ENCODE results near the gene PRKAB2.
"Not testable (repeated sequence)": the region's sequence is repeated elsewhere in the genome, so short reads cannot be mapped to it uniquely, and the experiment has no call there.

PRKAB2 gene

DNA sequence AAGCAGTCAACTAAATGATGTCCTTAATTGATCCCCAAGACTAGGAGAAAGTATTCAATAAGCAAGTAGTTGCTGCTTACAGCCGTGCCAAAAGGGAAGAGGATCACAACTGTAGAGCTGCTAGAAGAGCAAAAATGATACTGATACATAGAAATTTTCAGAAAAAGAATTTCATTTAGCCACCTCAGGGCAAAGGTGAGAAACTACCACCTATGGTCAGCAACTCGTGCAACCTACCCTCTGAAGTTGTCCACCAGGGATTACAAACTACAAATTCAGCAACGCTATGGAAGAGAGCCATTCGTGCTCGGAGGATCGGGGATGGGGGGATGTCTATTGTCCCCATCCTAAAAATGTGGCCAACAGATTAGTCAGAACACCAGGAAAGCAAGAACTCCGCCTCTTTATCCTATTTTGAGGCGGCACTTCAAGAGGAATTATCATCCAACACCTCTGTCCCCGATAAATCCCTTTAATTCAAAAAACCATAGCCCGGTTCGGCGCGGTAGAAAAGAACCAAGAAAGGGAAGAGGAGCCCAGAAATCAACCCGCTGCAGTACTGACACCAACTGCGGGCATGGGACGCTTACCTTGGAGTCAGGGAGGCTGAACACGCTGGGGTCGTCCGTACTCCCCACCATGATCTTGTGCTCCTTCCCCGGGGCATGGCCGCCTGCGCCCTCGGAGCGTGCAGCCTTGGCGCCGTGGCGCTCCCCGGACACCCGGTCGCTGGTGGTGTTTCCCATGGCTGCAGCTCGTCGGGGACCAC lies 687 bp downstream of the PRKAB2 start:
- DNase-seq, result no peak

DNA sequence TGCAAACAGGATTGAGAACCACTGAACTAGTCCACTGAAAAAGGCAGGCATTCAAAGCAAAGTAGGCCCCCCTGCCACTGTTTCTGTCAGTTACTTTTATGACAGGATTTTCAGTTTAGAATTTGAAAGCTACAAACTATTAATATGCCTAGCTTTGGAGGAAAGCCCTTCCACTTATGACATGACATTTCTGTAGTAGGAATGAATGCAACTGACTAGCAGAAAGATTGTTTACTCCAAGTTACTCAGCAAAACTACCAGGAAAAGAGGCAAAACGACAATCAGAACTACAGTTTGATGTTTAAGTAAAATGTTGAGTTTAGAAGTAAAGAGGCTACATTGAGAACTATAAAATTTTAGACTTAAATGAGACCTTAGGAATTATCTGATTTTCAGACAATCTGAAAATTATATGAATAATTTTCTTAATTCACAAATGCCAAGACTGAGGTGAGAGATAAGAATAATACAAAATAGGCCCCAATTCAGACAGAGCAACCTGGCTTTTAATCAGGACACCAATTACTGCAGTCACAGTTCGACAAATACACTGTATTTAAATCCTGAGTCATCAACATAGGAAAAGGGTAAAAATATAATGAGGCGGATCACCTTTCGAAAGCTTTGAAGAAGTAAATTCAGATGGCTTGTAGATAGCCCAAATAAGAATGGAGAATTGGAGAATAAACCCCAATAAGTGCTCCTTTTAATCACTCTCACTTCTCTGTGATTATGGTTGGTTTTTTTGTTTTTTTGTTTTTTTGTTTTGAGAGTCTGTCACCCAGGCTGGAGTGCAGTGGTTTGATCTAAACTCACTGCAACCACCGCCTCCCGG lies 2.2 kb downstream of the PRKAB2 start:
- no peak for DNase-seq

DNA sequence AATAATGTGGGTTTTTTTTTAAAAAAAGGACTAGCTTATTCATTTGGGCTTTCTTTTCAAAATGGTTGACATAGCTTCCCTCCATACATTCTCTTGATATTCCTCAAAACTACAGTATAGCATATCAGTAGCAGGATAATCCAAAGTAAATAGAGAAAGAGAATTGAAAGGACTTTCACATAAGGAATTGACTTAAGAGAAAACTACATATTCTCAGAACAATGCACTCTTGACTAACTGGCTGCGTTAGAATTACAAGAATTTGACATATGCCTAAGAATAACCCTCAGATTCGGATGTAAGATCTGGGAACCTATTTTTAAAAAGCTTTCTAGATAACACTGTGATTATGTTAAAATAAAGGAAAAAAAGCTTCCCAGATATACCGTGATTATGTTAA lies 3.1 kb downstream of the PRKAB2 start:
- DNase-seq, result no peak

DNA sequence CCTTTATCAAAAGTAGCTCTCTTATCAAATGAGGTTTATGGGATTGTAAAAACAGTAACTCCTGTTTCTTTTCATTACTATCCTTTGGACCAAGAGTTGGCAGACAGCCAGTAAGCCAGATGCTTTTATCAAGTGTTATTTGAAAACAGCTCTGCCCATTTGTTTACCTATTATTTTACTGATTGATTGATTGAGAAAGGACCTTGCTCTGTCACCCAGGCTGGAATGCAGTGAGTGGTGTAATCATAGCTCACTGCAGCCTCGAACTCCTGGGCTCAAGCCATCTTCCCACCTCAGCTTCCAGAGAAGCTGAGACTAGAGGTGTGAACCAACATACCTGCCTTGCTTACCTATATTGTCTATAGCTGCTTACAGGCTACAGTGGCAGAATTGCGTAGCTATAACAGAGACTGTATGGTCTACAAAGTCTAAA lies 3.6 kb downstream of the PRKAB2 start:
- peak; percentile 27 for DNase-seq

DNA sequence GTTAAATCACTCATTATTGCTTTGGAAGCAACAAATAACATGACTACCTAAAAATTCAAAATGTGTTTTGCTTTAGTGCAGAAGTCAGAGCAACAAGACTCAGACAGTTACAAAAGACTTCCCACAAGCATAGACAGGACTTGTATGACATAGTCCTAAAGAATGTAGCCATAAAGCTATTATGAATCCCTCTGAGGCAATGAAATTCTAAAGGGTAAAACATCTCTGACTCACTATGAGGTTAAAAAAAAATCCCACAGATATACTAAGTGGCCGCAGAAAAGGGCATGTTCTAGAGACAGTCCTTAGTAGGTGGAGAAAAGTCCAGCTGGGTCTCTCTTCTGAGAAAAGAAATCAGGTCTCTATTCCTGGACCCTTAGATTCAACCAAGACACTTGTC lies 4.9 kb downstream of the PRKAB2 start:
- no peak for DNase-seq

DNA sequence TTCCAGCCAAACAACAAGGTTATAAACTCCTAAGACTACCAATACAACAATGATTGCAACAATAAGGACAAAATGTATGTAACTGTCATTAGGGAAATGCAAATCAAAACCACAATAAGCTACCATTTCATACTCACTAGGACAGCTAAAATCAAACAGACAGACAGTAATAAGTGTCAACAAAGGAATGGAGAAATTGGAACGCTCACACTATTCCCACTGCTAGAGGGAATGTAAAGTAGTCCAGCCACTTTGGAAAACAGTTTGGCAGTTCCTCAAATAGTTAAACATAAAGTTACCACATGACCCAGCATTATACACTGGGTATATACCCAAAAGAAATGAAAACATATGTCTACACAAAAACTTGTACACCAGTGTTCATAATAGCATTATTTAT lies 9.3 kb downstream of the PRKAB2 start:
- no peak for DNase-seq

DNA sequence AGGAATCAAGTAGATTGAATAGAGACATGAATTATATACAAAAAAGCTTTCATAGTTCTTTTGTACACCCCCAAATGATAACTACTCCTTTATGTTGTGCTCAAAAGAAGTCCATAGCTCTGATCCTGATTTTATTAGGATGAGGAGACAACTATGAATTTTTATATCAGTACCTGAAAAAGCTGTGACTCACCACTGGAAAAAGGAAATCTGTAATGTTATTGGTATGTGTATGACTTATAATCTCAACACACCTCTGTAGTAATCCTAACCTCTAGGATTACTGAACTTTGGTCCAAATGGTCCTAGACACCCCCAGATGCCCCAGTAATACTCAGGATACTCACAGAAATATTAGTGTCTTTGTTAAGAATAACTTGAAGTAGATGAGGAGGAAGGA lies 10.2 kb downstream of the PRKAB2 start:
- DNase-seq, result no peak

- not testable (repeated sequence) for DNase-seq
These were observed 15.2 kb downstream of the PRKAB2 start for GRCh38 chr1:147157116-147157515.

GRCh38 chr1:147156642-147157041 lies 15.6 kb downstream of the PRKAB2 start:
- DNase-seq, result no peak

- DNase-seq, result no peak
These were observed 19.5 kb downstream of the PRKAB2 start for GRCh38 chr1:147152772-147153171.

DNA sequence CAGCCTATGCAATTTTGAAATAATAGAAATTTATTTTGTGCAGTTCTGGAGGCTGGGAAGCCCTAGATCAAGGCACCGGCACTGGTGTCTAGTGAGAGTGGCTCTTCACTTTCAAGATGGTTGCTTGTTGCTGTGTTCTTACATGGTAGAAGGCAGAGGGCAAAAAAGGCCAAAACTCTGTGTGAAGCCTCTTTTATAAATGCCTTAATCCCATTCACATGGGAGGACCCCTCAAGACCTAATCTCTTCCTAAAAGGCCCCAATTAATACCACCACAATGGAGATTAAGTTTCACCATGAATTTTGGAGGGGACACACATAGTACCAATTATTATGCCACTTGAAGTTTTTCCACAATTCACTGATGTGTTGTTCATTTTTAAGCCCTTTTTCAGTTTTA lies 21.0 kb downstream of the PRKAB2 start:
- DNase-seq, result no peak

GRCh38 chr1:147142886-147143285 lies 29.4 kb downstream of the PRKAB2 start:
- no peak for DNase-seq

GRCh38 chr1:147130721-147131120 lies 41.5 kb downstream of the PRKAB2 start:
- not testable (repeated sequence) for DNase-seq

GRCh38 chr1:147129116-147129873 lies 43.0 kb downstream of the PRKAB2 start:
- DNase-seq, result no peak

- DNase-seq, result no peak
These were observed 48.0 kb downstream of the PRKAB2 start for GRCh38 chr1:147124266-147124665.

- DNase-seq, result no peak
These were observed 55.2 kb downstream of the PRKAB2 start for GRCh38 chr1:147117109-147117508.

DNA sequence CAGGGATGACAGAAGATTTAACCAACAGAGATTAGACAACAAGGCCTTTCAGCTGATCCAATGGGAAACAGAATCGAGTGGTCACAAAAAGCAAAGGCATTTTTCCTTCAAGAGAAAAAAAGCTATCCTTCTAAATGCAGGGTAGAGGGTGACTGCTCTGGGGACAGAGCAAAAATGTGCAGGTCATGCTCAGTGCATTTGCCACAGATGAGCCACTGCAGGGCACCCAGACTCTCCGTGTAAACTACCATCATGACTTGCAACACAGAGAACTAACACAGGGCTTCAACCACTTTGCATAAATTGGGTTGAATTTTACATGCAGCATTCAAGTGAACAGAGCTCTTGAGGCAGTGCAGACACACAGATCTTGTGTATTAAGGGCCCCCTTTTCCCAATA lies 56.8 kb downstream of the PRKAB2 start:
- DNase-seq, result no peak

DNA sequence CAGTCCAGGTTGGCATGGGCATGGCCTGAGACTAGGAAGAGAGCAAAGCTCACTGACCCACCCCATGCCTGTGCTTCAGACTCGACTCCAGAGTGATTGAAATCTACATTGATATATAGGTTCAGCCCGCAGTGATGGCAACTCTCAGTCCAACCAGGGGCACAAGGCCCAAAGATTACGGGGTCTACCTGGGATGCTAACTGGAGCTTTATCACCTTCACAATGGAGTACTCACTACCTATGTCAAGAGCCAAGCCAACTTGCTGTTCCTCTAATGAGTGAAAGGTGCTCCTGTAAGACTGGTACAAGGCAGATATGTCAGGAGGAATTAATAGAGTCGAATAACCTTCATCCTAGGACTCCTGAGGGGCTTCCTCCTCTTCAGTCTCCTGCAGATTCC lies 57.2 kb downstream of the PRKAB2 start:
- DNase-seq, result not testable (repeated sequence)

DNA sequence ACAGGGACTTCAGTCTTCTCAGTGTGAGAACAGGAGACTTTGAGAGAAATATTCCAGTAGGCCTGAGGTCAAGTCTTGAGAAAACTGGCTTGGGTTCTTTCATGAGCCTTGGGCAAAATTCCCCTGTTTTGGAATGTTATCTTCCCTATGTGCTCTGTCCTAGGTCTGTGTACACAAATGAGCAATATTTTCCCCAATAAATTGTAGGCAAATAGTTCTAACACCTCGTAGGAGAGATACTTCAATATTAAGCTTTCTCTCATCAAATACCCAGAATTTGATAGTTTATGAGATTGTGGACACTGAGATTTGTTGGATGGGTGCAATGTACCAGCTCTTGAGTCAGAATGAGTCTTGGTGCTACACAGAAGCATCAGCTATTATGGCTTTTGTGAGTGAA lies 57.9 kb downstream of the PRKAB2 start:
- not testable (repeated sequence) for DNase-seq

DNA sequence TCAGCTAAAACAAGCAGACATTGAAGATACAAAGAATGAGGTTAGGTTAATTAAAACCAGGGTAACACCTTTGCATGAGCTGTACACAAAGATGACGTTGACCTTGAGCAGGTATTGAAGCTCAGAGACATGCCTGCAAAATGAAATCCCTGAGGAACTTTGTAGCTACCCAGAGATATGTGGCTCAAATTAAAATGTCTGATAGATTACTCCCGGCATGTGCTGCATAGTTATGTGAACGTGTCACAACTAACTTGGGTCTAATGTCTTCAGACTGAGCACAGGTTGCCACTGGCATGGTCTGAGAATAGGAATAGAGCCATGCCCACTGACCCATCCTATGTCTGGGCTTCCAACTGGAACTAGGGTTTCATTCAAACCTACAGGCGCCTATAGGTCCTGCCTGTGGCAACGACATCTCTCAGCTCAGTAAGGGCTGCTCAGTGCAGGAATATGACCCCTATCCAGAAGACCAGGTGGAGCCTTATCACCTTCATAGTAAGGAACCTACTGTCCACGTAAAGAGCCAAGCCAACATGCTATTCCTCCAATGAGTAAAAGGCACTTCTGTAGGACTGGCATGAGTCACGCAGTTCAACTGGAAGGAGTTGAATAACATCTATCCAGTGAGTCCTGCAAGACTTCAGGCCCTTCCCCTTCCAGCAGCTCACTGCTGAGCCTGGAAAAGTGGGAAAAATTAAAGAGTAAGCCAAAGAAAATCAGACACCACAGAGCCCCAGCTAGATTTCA lies 60.7 kb downstream of the PRKAB2 start:
- DNase-seq, result no peak

DNA sequence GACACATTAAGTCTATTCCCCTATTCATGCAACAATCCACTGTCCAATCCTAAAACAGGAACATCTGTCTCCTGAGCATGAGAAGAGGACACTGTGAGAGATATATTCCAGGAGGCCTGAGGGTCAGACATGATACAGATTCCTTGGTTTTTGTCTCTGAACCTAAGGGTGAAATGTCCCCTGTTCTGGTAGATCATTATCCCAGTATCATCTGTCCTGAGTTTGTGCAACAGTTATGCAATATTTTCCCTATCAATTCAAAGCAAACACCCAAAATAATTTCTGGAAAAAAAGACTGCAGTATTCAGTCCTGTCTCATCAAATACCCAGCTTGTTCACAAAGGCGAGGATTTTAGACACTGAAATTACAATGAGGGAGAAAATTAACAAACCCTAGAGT lies 61.4 kb downstream of the PRKAB2 start:
- no peak for DNase-seq

DNA sequence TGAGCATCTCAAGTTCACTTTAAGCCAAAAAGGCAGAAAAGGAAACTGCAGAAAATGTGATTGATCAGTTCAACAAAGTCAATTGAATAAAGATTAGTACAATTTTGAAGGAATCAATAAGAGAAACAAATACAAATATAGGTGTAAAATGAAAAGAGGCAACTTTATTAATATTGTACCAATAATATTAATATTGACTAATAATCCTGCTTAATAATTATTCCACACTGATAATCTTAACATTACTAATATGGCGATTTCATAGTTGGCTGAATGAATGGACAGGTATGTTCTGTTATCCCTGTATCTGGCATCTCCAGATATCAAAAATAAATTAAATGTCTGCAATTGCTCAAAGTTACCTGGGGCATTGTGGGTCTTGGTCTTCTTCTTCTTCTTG lies 61.8 kb downstream of the PRKAB2 start:
- DNase-seq, result no peak

DNA sequence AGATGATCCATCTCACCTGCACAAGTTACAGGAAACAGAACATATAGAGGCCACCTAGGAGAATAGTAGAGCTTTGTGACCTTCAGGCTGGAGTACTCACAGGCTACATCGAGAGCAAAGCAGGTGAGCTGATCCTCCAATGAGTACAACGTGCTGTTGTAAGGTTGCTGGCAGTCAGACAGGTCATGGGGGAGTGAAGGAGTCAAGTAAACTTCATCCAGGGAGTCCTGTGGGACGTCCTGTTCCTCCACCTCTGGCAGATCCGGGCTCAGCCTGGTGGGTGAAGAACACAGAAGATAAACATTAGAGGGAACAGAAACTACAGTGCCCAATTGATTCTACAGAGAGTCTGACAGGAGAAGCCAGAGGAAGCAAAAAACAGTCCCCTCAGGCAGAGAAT lies 62.5 kb downstream of the PRKAB2 start:
- no peak for DNase-seq

All from NCI-H1092 (cell line).